ENCODE results near the gene MAT1A.
"Not testable (repeated sequence)": the region's sequence is repeated elsewhere in the genome, so short reads cannot be mapped to it uniquely, and the experiment has no call there.

Gene MAT1A

GRCh38 chr10:80264081-80265056 is 25.1 kb downstream of the MAT1A start:
- DNase-seq: no peak

GRCh38 chr10:80261316-80262030 is 28.0 kb downstream of the MAT1A start:
- no peak for DNase-seq

DNA sequence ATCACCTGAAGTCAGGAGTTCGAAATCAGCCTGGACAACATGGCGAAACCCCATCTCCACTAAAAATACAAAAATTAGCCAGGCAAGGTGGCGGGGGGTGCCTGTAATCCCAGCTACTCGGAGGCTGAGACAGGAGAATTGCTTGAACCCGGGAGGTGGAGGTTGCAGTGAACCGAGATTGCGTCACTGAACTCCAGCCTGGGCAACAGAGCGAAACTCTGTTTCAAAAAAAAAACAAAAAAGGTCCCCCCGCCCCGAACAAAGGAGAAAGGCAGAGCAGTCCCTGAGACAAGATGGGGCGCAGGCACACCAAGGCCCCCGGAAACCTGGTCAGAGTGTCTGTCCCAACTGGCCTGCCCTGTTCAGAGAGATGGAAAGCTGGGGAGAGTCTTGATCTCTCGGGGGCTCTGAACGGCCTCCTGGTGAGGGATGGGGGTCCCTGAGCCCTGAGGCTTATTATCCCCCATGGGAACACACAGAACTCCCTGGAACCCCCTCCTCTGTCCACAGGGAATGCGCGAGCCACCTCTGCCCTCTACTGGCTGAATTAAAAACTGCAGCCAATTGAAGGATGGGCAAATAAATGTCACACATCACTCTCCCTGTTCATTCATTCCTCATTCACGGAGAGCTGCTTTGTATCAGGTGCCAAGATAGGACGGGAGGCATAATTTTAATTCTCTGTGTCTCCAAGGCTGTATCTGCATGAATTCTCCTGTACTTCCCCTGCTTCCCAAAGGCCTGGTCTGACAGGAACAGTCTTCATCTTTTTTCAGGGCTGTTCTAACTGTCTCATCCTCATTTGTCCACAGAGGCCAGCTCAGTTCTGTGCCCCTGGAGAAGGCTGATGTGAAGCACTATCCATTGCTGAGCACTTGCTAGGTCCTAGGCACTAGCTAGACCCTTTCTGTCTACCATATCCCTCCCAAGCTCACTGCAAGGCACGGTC is 28.9 kb downstream of the MAT1A start:
- DNase-seq: no peak

DNA sequence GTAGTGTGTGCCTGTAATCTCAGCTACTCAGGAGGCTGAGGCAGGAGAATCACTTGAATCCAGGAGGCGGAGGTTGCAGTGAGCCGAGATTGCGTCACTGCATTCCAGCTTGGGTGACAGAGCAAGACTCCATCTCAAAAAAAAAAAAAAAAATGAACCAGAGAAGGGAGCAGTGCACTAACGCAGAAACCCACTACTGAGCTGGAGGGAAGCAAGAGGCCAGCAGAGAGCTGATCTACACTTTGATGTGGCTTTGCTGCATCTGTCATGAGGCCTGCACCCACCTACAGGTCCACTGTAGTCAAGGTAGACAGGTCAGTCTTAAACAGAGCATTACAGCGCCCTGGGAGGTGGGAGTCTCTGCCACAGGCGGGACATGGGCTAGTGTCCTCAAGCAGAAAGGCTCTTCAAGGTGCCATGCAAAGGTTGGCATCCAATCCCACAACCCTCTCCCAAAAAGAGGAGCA is 30.0 kb downstream of the MAT1A start:
- no peak for DNase-seq

DNA sequence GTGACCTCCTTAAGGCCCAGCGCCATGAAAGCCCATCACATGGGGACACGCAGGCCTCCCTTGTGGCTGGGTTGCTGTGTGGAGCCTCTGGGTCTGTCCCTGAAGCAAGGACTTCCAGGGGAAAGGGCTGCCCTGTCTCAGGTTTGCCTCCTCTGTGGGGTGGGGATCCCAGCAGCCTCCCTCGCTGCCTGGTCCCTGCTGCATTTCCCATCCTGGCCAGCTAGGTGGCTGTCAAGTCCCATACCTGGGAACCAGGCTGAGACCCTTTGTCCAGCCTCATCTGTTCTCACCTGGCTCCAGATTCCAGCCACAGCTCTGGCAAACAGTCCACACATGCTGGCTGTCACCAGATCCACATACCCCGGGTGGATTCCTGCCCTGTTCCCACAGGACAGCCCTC is 32.7 kb downstream of the MAT1A start:
- DNase-seq: peak; percentile 21

DNA sequence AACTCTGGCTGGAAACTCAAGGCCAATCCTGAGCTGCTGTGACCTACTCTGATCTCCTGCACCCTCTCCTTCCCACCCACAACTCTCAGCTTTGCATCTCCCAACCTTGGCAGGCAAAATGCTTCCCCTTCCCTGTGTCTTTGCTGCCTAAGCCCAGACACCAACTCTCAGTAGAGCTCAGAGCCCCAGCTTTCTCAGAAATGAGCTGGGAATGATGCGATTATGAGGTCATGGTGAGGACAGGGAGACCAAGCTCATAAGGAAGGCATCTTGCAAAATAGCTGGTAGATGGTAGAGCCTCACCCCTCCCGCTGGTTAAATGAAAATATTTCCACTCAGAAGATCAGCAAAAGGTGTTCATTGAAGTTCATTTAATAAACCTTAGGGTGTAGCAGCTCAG is 34.7 kb downstream of the MAT1A start:
- not testable (repeated sequence) for DNase-seq

DNA sequence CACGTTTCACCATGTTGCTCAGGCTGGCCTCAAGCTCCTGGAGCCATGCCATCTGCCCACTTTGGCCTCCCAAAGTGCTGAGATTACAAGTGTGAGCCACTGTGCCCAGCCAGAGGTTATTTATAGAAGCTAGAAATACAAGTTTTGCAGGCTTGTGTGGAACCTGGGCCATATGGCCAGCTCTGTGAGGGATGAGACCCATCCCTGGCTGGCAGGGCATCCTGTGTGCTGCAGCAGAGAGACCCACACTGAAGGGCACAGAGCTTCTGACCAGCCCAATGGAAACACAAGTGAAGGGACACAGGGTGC is 35.5 kb downstream of the MAT1A start:
- peak; percentile 44 for DNase-seq

- DNase-seq: no peak
Measured at GRCh38 chr10:80253266-80253962, 36.0 kb downstream of the MAT1A start.

DNA sequence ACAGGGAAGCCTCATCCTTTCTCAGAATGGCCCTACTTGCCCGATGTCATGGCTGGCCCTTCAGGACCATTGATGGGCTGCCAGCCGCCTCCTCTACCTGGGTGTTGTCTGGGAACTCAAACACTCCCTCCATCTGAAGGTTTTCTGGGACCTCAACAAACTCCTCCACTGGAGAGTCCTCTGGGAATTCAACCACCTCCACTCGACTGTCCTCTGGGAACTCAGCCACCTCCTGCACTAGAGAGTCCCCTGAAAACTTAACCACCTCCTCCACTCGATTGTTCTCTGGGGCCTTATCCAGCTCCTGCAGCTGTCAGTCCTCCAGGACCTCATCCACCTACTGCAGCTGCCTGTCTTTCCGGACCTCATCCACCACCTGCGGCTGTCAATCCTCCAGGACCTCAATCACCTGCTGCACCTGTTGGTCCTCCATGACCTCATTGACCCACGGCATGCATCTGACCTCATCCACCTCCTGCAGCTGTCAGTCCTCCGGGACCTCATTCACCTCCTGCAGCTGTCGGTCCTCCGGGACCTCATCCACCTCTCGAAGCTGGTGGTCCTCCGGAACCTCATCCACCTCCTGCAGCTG is 37.1 kb downstream of the MAT1A start:
- DNase-seq: peak; percentile 90

DNA sequence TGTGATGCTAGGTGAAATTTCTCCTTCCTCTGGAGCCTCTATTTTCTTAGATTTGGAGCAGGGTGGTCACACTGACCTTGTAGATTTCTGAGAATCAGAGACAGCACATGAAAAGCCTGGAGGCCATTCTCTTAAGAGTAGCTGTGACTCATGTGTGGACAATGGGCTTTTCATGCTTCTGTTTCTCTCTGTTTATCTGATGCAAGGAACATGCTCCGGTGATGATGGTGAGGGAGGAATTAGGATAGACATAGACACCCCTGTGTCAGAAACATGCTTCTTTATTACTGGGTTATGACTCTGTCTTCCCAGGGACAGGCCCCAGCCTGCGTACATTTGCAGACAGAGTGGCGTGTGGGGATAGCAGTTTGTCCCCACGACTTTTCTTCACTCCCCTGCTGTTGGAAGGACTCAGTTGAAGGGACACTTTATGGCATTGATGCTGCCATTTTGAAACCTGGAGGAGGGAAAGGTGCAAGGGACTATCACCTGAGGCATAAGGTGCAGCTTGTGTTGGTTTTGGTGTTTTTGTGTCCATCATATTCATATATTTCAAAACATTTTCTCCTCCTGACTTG is 37.7 kb downstream of the MAT1A start:
- not testable (repeated sequence) for DNase-seq

- DNase-seq: not testable (repeated sequence)
Measured at GRCh38 chr10:80250399-80250798, 39.1 kb downstream of the MAT1A start.

DNA sequence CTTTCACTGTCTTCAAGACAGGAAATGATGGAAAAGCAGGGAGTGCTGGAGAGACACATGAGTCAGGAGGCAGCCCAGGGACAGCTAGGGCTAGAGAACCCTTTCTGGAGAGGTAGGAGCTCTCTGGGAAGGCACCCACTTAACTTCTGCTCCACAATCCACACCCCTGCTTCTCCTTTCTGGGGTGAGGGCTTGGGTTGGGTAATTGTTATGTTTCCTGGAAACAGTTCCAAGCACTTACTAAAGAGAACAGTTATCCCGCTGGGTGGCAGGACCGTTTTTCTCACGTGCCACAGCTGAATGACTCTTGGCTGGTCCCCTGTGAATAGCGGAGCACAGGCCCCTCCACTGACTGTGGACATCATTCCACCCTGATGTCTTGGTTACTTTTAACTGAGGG is 39.6 kb downstream of the MAT1A start:
- DNase-seq: not testable (repeated sequence)

DNA sequence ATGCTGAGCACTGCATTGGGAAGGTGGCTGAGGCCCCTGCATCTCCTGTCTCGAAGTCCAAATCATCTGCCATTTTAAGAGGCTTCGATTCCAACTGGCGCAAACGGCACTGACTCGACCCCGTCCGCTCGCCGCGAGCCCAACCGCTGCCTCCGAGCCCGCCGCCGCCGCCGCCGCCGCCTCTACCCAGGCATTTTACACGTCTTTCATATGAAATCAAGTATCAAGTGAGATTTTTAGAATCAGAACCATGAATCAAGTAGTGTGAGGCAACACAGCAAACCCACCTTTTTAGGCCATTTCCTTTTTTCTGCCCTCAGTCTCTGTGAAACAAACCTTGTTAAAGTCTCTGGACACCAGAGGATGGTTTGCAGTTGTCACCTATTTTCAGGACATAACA is 41.8 kb downstream of the MAT1A start:
- not testable (repeated sequence) for DNase-seq

DNA sequence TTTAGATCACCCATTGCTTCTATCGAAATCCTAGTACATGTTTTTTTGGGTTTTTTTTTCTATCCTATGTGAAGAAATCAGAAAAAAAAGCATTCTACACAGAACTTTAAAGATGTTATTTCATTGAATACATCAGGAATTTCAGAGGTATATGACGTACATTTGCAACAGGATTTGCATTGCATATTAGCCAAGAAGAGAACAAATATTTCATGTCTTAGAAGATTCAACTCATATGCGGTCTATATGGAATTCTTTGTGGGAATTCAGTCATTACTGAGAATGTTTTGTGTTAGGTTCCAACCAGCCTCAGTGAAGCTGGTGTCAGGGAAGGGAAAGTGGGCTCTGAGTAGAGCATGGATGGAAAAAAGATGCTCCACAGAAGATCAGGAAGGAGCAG is 45.1 kb downstream of the MAT1A start:
- not testable (repeated sequence) for DNase-seq

DNA sequence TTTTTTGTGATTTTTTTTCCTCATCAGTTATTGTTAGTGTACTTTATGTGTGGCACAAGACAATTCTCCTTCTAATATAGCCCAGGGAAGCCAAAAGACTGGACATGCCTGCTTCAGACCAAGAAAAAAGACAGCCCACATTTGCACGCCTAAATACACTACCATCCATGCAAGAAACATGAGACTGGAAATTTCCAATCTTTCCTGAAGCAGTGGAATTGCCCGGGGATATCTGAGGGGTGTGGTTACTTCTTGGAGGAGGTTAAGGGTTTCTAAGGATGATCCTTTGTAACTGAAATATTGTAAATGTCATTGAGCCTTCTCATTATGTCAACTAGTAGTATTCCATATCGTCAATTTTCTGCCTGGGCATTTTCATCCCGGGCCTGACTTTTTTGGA is 47.1 kb downstream of the MAT1A start:
- not testable (repeated sequence) for DNase-seq

DNA sequence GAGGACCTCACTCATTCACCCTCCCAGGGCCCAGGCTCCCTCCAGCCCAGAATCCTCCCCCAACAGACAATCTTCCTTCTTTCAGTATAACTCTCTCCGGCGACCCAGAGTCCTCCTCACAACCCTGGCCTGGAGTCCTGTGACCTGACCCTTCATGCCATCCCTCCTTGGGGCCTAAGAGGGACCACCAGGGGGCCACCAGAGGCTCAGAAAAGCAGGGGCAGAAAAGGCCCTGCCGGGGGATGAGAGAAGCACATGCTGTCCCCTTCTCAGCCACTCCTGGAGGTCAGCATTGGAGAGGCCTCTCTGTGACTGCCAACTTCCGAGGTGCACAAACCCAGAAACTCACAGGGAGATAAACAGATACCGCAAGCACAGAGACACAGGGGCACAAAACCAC is 53.0 kb downstream of the MAT1A start:
- DNase-seq: not testable (repeated sequence)

DNA sequence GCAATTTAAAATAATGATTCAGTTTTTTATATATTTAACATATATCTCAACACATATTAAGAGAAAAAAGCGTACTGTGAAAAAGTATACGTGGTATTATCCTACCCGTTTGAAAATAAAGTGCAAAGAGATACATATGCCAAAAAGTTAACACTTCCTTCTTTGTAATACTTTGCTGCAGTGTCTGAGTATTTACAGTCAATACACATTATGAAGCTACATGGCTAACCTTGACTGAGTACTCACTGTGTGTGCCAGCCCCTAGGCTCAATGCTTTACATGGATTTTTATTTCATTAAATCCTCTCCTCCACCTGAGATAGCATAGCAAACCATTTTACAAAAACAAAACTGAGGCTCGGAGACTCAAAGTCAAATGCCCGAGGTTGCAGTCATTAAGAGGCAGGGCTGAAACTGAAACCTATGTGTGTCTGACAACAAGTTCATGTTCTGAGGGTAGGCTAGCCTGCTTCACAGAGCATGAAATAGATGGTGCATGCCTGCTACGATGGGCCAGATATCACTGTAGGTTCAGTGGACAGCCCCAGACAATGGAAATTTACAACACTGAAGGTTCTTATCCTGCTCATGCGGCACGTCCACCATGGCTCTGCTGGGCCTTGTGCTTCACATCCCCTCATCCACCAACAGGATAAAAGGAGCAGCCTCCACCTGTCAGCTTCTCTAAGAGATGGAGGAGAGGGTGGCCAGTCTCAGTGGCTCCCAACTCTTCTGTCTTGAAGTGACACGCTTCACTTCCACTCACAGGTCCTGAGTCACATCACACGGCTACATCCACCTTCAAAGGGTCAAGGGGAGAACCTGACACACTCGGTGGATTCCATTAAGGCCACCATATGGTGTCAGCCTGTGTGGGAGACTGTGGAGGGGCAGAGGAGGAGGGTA is 54.9 kb downstream of the MAT1A start:
- DNase-seq: not testable (repeated sequence)

GRCh38 chr10:80233871-80234270 is 55.6 kb downstream of the MAT1A start:
- DNase-seq: not testable (repeated sequence)

DNA sequence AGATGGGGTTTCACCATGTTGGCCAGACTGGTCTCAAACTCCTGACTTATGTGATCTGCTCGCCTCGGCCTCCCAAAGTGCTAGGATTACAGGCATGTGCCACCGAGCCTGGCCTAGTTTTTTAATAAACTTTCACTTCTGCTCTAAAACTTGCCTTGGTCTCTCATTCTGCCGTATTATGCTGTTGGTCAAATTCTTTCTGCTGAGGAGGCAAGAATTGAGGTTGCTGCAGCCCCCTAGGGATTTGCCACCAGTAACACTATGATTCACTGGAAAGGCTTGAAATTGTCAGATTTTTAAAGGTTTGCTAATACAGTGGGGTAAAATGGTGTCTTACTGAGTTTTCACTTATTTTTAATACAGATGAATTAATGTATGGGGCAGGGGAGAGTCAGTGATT is 62.7 kb downstream of the MAT1A start:
- not testable (repeated sequence) for DNase-seq

DNA sequence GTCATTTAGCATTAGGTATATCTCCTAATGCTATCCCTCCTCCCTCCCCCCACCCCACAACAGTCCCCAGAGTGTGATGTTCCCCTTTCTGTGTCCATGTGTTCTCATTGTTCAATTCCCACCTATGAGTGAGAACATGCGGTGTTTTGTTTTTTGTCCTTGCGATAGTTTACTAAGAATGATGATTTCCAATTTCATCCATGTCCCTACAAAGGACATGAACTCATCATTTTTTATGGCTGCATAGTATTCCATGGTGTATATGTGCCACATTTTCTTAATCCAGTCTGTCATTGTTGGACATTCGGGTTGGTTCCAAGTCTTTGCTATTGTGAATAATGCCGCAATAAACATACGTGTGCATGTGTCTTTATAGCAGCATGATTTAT is 66.4 kb downstream of the MAT1A start:
- DNase-seq: not testable (repeated sequence)
